NCI-H524 (cell line): Measurements from ENCODE around the gene UGT8.
"Not testable (repeated sequence)": the region's sequence is repeated elsewhere in the genome, so short reads cannot be mapped to it uniquely, and the experiment has no call there.

Experiments used
- DNase-seq, 2 experiments: peaks; one replicate each; lab custom pipeline; 2025; lab: John Stamatoyannopoulos, UW

The UGT8 gene

DNA sequence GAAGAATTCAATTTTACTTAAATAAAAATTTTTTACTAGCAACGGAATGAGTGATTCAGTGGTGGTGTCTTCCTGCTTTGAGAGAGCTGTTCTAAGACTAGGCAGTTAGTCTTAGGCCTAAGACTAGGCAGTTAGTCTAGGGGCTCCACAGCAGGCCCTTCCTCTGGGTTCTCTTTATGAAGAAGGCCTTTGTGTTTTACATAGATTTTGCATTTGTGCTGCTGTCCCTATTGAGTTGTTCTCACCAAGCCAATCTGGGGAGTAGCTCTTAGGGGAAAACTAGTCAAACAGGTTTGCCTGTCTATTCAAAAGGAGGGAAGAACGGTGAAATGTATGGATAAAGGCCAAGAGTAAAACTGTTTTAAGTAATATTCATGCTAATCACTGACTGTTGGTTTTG is 7.6 kb downstream of the UGT8 start:
- DNase-seq, result no peak

DNA sequence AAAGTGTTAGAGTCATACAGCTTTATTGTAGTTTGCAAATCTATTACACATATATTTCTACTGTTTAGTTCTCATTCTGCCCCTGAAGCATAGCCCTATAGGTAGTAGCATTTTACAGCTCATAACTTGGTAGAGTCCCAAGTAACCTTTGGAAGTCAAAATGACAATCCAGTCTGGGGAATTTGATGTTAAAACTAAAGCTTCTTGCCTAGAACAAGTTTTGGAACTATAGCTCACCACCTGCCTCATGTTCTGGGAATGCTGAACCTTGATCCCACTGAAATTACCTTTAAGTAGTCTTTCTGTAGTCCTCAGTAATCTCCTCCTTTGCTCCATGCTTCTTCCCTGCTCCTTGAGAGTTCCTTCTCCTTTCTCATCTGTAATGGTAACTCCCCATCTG is 8.4 kb downstream of the UGT8 start:
- DNase-seq, result no peak

DNA sequence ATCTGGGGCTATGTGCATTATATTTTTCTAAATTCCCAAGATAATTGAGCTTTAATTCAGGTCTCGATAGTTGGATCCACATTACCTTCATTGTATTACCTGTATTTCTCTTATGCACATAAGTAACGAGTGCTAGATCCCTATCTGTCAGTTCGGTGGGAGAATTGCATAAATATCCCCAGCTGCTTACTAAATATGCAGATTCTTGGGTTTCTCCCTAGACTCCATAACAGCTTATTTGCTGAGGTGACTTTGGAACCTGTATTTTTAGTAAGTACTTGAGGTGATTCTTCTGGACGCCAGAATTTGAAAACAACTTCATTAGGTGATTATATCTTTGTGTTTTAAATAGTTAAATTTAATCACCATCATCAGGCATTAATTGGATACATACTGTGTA is 15.0 kb downstream of the UGT8 start:
- DNase-seq, result no peak

DNA sequence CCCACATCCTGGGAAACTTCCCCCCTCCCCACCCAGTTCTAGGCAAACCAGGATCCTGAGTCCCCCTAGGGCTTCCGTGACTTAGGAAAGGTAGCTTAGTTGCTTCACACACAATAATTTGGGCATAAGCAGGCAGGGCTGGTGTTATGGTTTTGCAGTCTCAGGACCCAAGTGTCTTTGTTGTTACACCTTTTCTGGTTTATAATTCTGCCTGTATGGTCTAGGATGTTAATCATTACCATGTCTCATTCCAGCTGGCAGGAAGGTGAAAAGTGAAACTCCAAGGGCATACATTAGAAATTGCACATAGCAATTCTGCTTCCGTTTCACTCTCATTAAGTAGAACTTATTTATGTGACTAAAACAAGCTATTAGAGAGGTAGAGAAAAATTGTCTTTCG is 16.8 kb downstream of the UGT8 start:
- no peak for DNase-seq

DNA sequence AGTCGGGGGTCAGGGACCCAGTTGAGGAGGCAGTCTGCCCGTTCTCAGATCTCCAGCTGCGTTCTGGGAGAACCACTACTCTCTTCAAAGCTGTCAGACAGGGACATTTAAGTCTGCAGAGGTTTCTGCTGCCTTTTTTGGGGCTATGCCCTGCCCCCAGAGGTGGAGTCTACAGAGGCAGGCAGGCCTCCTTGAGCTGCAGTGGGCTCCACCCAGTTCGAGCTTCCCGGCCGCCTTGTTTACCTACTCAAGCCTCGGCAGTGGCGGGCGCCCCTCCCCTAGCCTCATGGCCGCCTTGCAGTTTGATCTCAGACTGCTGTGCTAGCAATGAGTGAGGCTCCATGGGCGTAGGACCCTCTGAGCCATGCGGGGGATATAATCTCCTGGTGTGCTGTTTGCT is 17.4 kb downstream of the UGT8 start:
- not testable (repeated sequence) for DNase-seq

DNA sequence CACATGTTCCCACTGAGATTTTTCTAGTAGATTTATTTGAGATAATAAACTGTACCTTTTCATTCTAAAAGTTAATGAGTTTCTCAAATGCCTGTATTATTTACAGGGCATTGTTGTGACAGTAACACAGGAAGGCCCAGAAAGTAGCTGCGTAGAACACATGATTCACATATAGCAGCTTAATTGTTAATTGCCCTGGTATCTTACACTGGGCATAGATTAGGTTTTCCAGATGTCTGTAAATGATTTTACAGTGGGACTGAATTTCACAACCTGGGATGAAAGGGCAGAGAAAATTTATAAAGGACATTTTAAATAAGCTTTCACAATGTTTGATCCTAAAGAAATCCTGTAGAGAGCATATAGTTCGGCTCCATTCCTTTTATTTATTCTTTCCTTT is 27.6 kb downstream of the UGT8 start:
- DNase-seq, result no peak

DNA sequence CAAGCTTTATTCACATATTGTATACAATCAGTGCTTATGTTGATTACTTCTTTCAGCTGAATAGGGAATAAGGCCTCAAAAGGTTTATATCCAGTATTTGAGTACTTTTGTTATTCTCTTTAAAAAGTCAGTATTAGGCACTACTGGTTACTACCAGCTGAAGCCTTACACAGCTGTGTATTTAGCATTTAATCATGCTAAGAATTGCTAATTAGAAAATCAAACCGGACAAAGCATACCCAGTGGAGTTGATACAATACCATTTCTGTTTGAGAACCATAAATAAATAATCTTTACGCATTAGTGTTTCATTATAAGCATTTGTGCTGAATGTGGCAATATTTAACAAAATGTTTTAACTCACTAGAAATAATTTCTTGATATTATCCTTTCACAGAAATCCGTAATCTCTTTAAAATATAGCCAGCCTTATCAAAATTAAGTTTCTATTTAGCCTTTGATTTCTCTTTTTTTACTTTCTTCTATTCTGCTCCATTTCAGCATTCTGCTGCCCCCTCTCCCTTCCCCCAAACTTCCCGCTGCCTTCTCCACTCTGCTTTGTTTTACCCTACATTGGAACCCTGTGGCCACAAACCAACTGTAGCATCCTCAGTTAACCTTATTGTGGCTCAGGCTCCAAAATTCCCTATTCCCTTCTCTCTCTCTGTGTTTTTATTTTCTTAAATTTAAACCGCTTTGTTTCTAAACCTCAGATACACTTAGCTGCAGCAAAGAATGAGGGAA is 37.8 kb downstream of the UGT8 start:
- no peak for DNase-seq

DNA sequence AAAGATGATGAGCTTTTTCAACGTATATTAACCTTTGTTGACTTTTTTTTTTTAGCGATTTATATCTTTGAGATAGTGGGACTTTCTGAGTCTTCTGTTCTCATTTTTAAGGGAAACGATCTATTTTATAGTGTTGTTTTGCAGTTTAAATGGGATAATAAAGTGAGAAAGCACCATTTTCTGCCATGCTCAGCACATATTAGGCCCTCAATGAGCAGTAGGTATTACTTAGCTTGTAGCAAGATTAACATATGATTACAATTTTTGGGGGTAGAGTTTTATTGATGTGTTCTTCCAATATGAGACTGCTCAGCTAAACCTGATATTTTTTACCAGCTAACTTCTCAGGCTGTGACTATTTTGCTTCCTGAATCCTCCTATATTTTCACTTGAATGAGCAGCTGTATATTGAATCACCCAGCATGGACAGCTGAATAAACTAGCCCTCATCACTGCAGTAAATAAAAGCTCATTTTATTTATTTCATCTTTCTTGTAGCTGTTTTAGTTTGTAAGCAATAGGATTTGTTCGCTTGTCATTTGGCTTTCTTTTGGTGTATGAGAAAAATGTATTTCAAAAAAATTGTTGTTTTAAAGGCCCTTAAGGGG is 43.7 kb downstream of the UGT8 start:
- no peak for DNase-seq

DNA sequence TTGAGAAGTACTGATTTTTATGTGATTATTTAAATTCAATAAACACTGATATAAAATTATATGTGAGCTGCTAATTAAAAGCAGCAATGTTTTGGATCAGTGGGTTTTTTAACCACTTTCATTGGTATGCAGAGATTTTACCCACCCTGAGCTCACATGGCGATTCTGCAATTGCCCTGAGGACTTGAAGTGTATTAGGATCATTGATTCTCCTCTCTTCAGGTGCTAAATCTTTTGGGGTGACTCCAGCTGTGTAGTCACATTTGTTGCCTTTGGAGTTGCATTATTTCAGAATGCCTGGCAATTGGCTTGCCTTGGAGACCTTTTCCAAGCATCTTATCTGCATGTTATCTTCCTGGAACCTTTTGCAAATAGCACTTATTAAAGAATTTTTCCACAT is 51.3 kb downstream of the UGT8 start:
- DNase-seq, result no peak

DNA sequence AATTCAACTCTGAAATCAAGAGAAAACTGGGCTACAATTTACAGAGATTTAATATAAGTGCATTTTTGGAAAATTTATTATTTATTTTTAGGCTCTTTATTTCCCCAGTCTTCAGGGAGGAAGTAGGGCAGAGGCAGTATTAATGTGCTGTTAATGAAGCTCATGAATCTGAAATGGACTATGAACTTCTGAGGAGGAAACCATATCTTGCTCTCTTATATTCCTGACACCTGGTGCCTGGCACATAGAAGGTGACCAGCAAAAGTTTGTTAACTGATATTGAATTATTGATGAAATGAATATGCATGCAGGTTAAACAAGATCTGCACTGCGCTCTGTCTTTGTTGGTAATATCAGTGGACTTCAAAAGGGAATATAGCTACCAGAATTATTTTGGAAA is 55.1 kb downstream of the UGT8 start:
- no peak for DNase-seq

DNA sequence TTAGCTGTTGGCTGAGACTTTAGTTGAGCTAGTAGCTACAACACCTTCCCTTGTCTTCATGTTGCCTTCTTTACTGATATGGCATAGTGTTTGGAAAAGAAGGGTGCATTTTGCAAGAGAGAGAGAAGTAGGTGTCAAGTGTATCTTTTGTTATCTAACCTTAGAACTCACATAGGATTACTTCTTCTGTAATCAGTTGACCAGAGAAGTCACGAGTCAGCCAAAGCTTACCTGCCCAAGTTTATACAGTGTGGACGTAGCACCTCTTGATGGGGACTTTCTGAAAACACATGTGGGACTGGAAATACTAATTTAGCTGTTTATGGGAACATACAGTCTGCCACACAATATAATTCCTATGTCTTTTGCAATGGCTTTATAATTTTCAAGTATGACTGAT is 56.0 kb downstream of the UGT8 start:
- DNase-seq, result no peak

DNA sequence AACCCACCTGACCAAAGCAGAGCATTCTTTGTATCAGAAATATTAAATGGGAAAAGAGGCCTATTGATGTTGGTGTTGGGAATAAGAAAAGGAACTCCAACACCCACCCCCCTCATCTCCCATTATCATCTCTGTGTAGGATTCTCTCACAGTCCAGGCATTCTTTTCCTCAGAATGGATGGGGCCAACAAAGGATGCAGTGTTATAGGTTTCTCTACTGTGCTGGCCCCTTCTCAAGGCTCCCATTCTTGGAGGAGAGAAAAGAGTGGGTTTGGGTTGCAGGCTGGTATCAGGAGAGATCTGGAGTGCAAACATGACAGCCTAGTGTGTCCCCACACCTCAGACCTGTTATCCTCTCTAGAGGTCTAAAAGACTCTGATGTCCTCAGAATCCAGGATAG is 59.6 kb downstream of the UGT8 start:
- DNase-seq, result no peak

DNA sequence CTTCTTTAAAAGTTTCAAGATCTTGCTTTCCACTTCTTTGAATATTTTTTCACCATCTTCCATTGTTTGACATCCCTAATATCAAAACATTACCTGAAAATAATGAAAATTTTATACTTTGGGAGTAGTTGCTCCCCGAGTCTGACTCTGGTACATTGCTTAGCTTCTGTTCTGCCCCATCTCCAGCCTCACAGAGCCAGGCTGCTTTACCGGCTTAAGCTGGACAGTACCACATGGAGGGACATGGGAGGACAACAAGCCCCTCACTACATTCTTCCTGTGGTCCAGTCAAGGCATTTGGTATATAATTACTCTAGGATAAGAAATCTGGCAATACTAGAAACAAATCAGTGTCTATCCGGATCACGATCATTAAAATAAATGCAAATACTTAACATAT is 60.2 kb downstream of the UGT8 start:
- no peak for DNase-seq

DNA sequence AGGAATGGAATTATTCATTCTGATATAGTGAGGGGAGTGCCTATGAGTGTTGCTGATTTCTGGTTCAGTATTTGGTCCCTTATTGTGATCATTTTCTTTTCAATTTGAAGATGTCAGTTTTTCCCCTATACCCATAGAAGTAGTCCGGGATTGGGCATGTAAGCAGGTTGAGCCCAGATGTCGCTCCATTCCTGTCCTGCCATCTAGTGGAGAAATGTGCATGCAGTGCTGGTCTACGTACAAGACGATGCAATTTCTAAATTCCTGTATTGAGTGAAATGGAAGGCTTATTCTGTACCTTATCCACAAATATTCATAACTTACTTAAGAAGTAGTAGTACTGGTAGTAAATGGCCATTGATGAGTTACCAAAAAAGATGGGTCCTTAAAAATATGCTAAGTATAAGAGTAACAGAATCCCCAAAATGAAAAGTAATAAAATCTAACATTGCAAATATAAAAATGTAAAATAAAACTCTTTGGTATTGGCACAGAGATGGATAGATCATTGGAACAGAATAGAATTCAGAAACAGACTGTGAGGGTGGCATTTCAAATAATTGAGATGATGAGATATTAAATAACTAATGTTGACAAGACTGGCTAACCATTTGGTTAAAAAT is 60.9 kb downstream of the UGT8 start:
- DNase-seq, result peak; percentile 27 to 65

DNA sequence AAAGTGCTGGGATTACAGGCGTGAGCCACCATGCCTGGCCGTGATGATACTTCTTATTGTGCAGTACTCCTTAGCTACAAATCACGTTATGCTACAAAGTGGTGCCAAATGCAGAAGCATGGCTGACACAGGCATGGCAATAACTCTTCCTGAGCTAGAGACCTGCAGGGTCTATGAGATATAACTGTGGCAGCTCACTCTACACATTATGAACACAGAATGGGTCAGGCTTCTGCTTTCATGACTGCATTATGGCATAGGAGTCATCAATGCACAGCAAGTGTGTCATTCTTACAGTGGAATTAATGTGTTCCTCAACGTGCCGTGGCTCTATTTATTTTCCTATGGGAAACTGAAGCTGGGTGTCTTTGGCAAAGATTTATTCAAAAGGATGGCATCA is 64.5 kb downstream of the UGT8 start:
- DNase-seq, result no peak

DNA sequence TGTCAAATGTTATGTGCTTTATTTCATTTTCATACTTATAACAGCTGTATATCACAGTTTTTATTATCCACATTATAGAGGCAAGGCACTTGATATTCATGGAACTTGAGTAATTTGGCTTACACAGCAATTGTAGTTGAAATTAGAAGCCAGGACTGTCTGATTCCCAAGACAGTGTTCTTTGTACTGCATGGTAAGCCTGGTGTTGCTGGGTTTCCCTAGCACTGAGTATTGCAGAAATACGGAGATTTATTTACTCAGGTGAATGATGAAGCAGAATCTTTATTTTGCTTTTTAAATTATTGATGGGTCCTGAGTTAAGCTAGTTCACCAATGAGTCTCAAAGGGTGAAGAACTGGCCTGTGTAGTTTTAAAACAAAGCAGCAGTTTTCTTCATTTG is 70.0 kb downstream of the UGT8 start:
- no peak for DNase-seq

DNA sequence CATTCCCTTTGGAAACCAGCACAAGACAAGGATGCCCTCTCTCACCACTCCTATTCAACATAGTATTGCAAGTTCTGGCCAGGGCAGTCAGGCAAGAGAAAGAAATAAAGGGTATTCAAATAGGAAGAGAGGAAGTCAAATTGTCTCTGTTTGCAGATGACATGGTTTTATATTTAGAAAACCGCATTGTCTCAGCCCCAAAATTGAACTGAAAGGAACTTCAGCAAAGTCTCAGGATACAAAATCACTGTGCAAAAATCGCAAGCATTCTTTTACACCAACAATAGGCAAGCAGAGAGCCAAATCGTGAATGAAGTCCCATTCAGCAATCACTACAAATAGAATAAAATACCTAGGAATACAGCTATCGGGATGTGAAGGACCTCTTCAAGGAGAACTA is 72.1 kb downstream of the UGT8 start:
- not testable (repeated sequence) for DNase-seq

DNA sequence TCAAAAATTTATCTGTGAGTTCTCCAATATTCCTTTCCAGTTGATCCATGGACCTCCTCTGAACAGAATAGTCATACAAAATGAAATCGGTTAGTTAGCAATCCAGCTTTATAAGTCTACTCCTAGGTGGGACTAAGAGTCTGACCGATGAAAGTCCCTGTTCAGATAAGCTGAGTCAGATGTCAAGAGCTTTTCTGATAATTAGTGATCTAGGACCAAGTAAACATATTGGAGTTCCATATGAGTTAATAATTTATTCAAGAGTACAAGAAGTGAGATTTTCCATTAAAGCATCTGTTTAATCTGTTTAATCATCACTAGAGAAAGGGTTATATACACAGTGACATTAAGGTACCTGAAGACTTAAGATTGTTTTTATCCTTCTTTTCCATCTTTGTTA is 74.7 kb downstream of the UGT8 start:
- peak in 1 of 2 experiments; percentile 33 for DNase-seq

DNA sequence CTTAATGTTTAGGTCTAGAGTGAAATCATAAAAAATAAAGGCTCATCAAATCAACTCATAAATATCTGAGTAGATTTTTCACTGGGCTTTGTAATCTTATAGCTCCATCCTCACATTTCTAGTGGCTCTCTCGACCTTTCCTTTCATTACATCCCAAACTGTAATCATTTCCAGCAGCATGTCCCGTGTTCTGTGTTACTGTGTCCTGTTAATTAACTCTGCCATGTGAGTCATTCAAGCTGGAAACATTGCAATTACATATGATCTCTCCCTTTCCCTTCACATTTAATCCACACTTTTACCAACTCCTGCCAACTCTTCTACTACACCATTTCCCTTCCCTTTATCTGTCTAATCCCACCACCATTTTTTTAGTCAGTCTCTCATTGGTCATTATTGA is 75.5 kb downstream of the UGT8 start:
- DNase-seq, result peak in 1 of 2 experiments; percentile 12

DNA sequence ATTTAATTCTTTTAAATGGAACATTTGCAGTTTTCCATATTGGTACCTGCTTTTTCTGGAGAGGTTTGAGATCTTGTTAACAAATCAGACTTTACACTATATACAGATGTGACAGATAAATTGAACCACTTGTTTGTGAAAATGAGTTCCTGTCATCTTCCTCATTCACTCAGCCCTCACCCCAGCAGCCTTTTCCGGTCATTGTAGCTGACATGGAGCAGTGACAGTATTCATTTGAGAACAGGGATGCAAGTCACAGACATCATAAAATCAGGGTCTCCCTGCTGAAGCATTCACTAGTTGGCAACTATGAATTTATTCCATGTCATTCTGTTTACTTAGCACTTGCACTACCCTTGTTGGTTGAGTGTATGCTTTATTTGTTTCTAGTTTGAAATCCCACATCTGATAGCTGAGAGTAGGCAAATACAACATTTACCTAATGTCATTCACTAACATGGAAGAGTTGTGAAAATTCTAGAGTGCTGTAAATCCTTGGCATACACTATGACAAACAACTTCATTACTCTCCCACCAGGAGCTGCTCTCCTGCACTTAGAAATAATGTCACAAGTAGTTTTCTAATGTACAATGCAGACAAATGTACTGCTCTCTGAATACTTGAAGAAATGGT is 78.9 kb downstream of the UGT8 start:
- DNase-seq, result no peak

DNA sequence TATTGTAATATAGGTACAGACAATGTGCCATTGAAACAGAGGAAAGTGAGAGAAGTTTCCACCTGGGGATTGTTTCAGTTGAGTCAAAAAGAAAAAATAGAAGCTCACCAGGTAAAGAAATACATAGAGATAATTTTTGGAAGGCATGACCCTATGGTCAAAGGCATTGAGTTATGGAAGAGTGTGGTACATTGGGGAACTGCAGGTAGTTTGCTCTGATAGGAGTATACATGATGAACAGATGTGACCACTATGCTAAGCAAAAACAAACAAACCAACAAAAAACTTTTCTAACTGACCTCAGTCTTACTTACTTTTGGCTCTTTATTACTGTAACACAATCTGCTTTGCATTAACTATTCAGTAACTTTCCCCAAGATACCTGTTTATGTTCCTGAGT is 85.9 kb downstream of the UGT8 start:
- DNase-seq, result no peak

DNA sequence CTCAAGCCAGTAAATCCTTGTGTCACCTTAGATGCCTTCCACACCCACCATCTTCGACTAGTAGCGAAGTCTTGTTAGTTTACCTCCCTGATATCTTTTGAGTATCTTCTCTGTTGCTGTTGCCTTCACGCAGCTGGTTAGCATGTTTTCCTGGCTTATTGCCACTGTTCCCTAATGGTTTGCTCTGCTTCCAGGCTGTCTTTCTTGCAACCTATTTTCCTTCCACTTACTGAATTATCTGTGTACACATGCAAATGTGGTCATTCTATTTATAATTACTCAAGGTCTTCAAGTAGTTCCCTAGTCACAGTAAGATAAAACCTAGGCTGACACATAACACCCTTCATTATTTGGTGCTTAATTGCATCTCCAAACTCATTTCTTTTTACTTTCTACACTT is 89.5 kb downstream of the UGT8 start:
- no peak for DNase-seq

DNA sequence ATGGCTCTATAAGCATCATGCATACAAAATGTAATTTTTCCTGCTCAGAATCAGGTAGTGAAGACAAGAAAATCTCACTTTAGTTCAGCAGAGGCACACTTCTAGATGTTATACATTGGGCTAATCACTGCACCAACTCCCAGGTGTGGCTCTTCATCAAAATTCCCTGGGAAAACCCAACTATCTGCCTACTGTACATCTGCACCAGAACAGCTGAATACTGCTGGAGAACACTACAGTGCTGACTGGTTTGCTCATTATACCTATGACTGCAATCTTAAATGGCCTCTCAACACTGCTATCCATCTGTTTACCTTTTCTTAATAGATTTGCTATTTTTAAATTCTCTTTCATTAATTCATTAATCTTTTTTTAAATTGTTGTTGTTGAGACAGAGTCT is 92.0 kb downstream of the UGT8 start:
- DNase-seq, result peak in 1 of 2 experiments; percentile 20
